K562 (cell line): ENCODE data around the gene TMEM209. TPM values are rescaled to one million over a fixed set of nuclear protein-coding genes. Genes with fewer than 3 reads are reported as not detected.

Source experiments
- ATAC-seq: fragments of 200-7000 bp; cut with Tn5 transposase; 3 replicates; pipeline ENCODE4 v1.9.1; 2020; ENCODE audit warnings: moderate library complexity
- BruUV-seq: library from RNA; stranded (reverse); fragments of 400-500 nt; replicated peaks from 2 replicates; lab custom pipeline; 2021; lab: Mats Ljungman, UMichigan
- CTCF ChIA-PET: fragments of 300-600 bp; formaldehyde crosslinking; extraction: SDS; loops from one replicate; lab custom pipeline; 2021; ENCODE audit warnings: low intra/inter-chr PET ratio; lab: Yijun Ruan, JAX
- POLR2A ChIA-PET: fragments of 300-600, 350-650 bp; sonication (Branson Sonifier 250); formaldehyde crosslinking; extraction: SDS; loops from one replicate; lab custom pipeline; 2021; ENCODE audit warnings: antibody characterized with exemption, inconsistent platforms; lab: Yijun Ruan, JAX
- DNase-seq, 4 experiments: peaks; one replicate each; pipeline versions ENCODE4 v3.0.0 to v3.0.0-alpha.2; 2011 to 2018; ENCODE audit warnings: low spot score in 3 of 4, mixed read lengths in 3 of 4; ENCODE audit errors: extremely low read depth in 1 of 4
- FAIRE-seq: peaks from 2 replicates; lab custom pipeline; 2011; peaks lifted over from hg19 to GRCh38; lab: Jason Lieb, UNC
- H2AFZ ChIP-seq: 2 replicates; pipeline ENCODE4 v1.6.0; 2011; ENCODE audit warnings: low read depth, low read length, control low read depth, inconsistent platforms
- H3K27ac ChIP-seq: fragments of 200-600 bp; 3 replicates; pipeline ENCODE4 v1.8.0; 2011; ENCODE audit warnings: low read depth, mild to moderate bottlenecking, control low read depth, inconsistent platforms, low read length, moderate library complexity, mixed read lengths; ENCODE audit errors: extremely low read depth
- H3K27me3 ChIP-seq, 2 experiments: fragments of 300-600 bp in 1 of 2; 2 replicates in 1 of 2; 3 replicates in 1 of 2; pipeline versions ENCODE4 v1.6.0 to v1.8.0; 2011; ENCODE audit warnings: inconsistent platforms in 2 of 2, low read length in 2 of 2, mild to moderate bottlenecking in 1 of 2, mixed read lengths in 1 of 2, moderate library complexity in 1 of 2; ENCODE audit not compliant: control insufficient read depth in 2 of 2, insufficient read depth in 2 of 2
- H3K36me3 ChIP-seq: fragments of 300-600 bp; 3 replicates; pipeline ENCODE4 v1.8.0; 2011; ENCODE audit warnings: mild to moderate bottlenecking, low read length, inconsistent platforms; ENCODE audit not compliant: control insufficient read depth, insufficient read depth
- H3K4me1 ChIP-seq, 2 experiments: fragments of 200-600 bp in 1 of 2; replicated peaks in 1 of 2; 2 replicates in 1 of 2; 3 replicates in 1 of 2; pipeline versions ENCODE4 v1.5.1 to v1.8.0; 2011; ENCODE audit warnings: inconsistent platforms in 2 of 2, low read length in 2 of 2, mild to moderate bottlenecking in 1 of 2, mixed read lengths in 1 of 2, moderate library complexity in 1 of 2; ENCODE audit not compliant: control insufficient read depth in 2 of 2, insufficient read depth in 2 of 2
- H3K4me2 ChIP-seq: 2 replicates; pipeline ENCODE4 v1.6.1; 2011; ENCODE audit warnings: low read length, control low read depth, inconsistent platforms, mixed read lengths; ENCODE audit not compliant: insufficient read depth
- H3K4me3 ChIP-seq: fragments of 200-600 bp; sonication (generic), shearing (Covaris generic); 2 replicates; pipeline ENCODE4 v1.5.1; 2016; ENCODE audit warnings: control low read depth, inconsistent platforms
- H3K79me2 ChIP-seq: fragments of 200-600 bp; 3 replicates; pipeline ENCODE4 v1.8.0; 2011; ENCODE audit warnings: low read length, inconsistent platforms; ENCODE audit not compliant: control insufficient read depth, insufficient read depth
- H3K9ac ChIP-seq, 2 experiments: 2 replicates each; pipeline versions ENCODE4 v1.6.0 to v1.6.1; 2011; ENCODE audit warnings: low read depth in 2 of 2, low read length in 2 of 2, control low read depth in 1 of 2, inconsistent platforms in 1 of 2, mild to moderate bottlenecking in 1 of 2, mixed read lengths in 1 of 2; ENCODE audit not compliant: insufficient read depth in 1 of 2
- H3K9me1 ChIP-seq: one replicate; pipeline ENCODE4 v1.6.0; 2011; ENCODE audit warnings: inconsistent platforms, mild to moderate bottlenecking, low read length, moderate library complexity; ENCODE audit not compliant: control insufficient read depth, insufficient read depth
- H3K9me3 ChIP-seq: replicated peaks from 2 replicates; pipeline ENCODE4 v1.5.1; 2011; ENCODE audit warnings: low read depth, low read length, inconsistent platforms; ENCODE audit not compliant: control insufficient read depth, insufficient read depth
- H4K20me1 ChIP-seq: replicated peaks from 2 replicates; pipeline ENCODE4 v1.6.1; 2011; ENCODE audit warnings: low read length, inconsistent platforms, mixed read lengths; ENCODE audit not compliant: control insufficient read depth, insufficient read depth
- CREBBP ChIP-seq: IDR thresholded peaks from one replicate; pipeline ENCODE4 v1.6.1; 2012; ENCODE audit warnings: low read depth, mild to moderate bottlenecking, control low read depth, inconsistent platforms, low read length
- DPF2 ChIP-seq: fragments of 450-650 bp; IDR thresholded peaks from 2 replicates; pipeline ENCODE4 v1.6.1; 2016
- RFX5 ChIP-seq: IDR thresholded peaks from 2 replicates; pipeline ENCODE4 v1.6.1; 2011; ENCODE audit warnings: low read depth, mild to moderate bottlenecking, improper control_type of control experiment, low read length
- TOE1 ChIP-seq, 2 experiments: fragments of 450-650 bp in 1 of 2; sonication (generic) in 1 of 2; formaldehyde crosslinking in 1 of 2; IDR thresholded peaks; 2 replicates each; pipeline versions ENCODE4 v1.7.1 to v1.8.0; 2016 to 2022; ENCODE audit warnings: borderline replicate concordance in 2 of 2, mild to moderate bottlenecking in 2 of 2, antibody characterized with exemption in 1 of 2, inconsistent platforms in 1 of 2, low read depth in 1 of 2, missing genetic modification reagents in 1 of 2, moderate library complexity in 1 of 2
- ZFX ChIP-seq: sonication (generic); formaldehyde crosslinking; IDR thresholded peaks from 2 replicates; pipeline ENCODE4 v1.8.0; 2022; ENCODE audit warnings: mild to moderate bottlenecking, missing genetic modification reagents, moderate library complexity
- ZNF263 ChIP-seq: sonication (generic); formaldehyde crosslinking; IDR thresholded peaks from 2 replicates; pipeline ENCODE4 v1.8.0; 2022; ENCODE audit warnings: mild to moderate bottlenecking, missing genetic modification reagents, borderline replicate concordance
- ZNF766 ChIP-seq: fragments of 200-800 bp; sonication (Bioruptor generic); conservative IDR thresholded peaks from 2 replicates; pipeline ENCODE4 v1.6.1; 2016; ENCODE audit warnings: missing genetic modification characterization, missing compliant biosample characterization
- WGBS: fragments of 100-300 bp; shearing (Covaris generic); methylation state at CpG from one replicate; pipeline ENCODE4 v1.1.6; 2016; ENCODE audit warnings: low coverage, mixed read lengths; ENCODE audit not compliant: insufficient coverage; ENCODE audit errors: missing lambda C conversion rate; 5-methylcytosine and 5-hydroxymethylcytosine counted together
- in situ Hi-C: fragments of 300-500 bp; cut with MboI; formaldehyde crosslinking; loops from 4 replicates; pipeline ENCODE4 v1.15.0; 2018; ENCODE audit warnings: inconsistent platforms, mixed read lengths
- intact Hi-C: fragments of 100-400 bp; cut with micrococcal nuclease; formaldehyde crosslinking; loops from 2 replicates; pipeline ENCODE4 v1.14.2; 2022
- polyA plus RNA-seq, 8 experiments: library from polyadenylated mRNA; depleted of rRNA in 4 of 8; stranded (reverse) in 5 of 8; unstranded in 3 of 8; fragments of >200 nt; fragmentation: Nextera tagmentation in 2 of 8; fragmentation: Illumina TruSeq in 1 of 8; extraction: Ambion mirVana in 2 of 8; extraction: Trizol in 1 of 8; gene quantifications; 2 replicates each; pipeline versions ENCODE4 v1.2.1 to v1.2.3, GENCODE V29; 2011 to 2014; ENCODE audit warnings: inconsistent platforms in 1 of 8, missing spikeins in 1 of 8
- total RNA-seq, 7 experiments: library from RNA; depleted of rRNA in 6 of 7; stranded (reverse); fragments of >200 nt in 6 of 7; fragmentation: Illumina TruSeq in 2 of 7; extraction: Trizol in 2 of 7; gene quantifications; 2 replicates each; pipeline versions ENCODE4 v1.2.1 to v1.2.3, GENCODE V29; 2011 to 2021; ENCODE audit warnings: low replicate concordance in 1 of 7
- TF ChIP-seq, protein P1 (sequence below): fragments of 450-650 bp; formaldehyde crosslinking; conservative IDR thresholded peaks from 2 replicates; pipeline ENCODE4 v1.4.0; 2022; ENCODE audit warnings: mild to moderate bottlenecking, missing genetic modification characterization
- TF ChIP-seq, protein P2 (sequence below), 2 experiments: IDR thresholded peaks; 2 replicates each; pipeline ENCODE4 v1.6.1; 2011; ENCODE audit warnings: borderline replicate concordance in 1 of 2, control low read depth in 1 of 2, low read depth in 1 of 2, low read length in 1 of 2, mild to moderate bottlenecking in 1 of 2, mixed read lengths in 1 of 2, moderate library complexity in 1 of 2; ENCODE audit not compliant: insufficient read depth in 1 of 2, insufficient read length in 1 of 2, poor library complexity in 1 of 2, severe bottlenecking in 1 of 2; ENCODE audit errors: extremely low read depth in 1 of 2

The TMEM209 gene
- total and polyA plus RNA-seq, 9 of the 15 experiments (the other 6 are each of a cell fraction or from before 2014, with no cell fraction given): 36.8 to 116 (median 76.6) TPM

DNA sequence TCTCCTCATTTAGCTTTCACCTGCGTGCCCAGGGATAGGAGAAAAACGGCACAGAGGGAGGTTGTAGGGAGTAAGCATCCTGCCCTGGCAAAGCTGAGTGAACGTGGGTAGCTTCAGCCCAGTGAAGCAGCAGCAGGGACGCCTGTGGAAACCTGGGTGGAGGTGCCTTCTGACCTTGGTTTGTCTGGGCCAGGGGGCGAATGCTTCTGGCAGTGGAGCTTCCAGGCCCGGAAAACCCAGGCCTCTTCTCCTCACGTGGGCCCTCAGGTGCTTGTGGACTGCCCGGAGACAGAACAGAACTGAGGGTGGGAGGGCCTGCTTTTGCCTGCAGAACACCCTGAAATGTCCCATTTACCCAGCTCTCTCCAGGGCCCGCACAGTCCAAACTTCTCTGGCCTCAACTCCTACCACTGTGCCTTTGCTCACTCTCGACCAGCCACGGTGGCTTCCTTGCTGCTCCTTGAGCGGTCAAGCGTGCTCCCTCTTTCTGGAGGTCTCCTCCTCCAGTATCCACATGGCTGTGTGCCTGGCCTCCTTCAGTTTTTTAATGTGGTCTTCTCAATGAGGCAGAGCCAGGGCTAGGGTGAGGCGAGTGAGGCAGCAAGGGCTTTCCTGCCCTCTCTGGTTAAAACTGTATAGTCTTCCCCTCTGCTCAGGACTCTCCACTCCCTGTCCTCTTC, 62.4 kb downstream of the TMEM209 start:
- no peaks in the 10 kb centered on the region for H3K27me3 ChIP-seq
- H3K4me1 ChIP-seq: peaks cover 32 to 57% of the 10 kb centered on the region in 2 experiments
- H3K27ac ChIP-seq: peak overlapping the region; percentile 66; the same call in 2 of the 3 replicates
- BruUV-seq: no TSS peak
- peaks cover 20% of the 10 kb centered on the region; the same call in 2 of the 3 replicates for H3K36me3 ChIP-seq
- in situ Hi-C loops: no loop called here
- intact Hi-C loops: no loop called here
- no peaks in the 10 kb centered on the region; the same call in 2 of the 3 replicates for H3K79me2 ChIP-seq
- WGBS: 92% methylated on average over 14 of the region's 14 CpGs
- ChIA-PET CTCF (no interaction called here), POLR2A (interaction anchor here (0.7 to 2.7 kb wide), 6 partner anchors 11 to 318 kb away, joined by 3 to 12 read pairs (median 4); partner anchors contain the start of gene TMEM209)
- H3K4me3 ChIP-seq: no peak overlapping the region
- FAIRE-seq (no peak), DNase-seq (no peak), ATAC-seq (peak; percentile 6)
- no peak overlapping the region for H2AFZ ChIP-seq
- H3K9ac ChIP-seq: peak overlapping the region; percentile 52 to 81; a peak in 3 of 4 replicates
- no peaks in the 10 kb centered on the region for H4K20me1 ChIP-seq
- H3K9me3 ChIP-seq: no peaks in the 10 kb centered on the region
- H3K9me1 ChIP-seq: no peaks in the 10 kb centered on the region
- H3K4me2 ChIP-seq: no peak overlapping the region; the same call in 1 of the 2 replicates
- TF ChIP-seq ZFX (CRISPR knock-in tag) (peak; percentile 29; the same call in 1 of the 2 replicates), ZNF263 (CRISPR knock-in tag) (peak; percentile 93), ZNF766 (CRISPR knock-in tag) (no peak), DPF2 (no peak), TOE1 (IDR thresholded peaks at IDR 0.05; ENCODE audit: borderline replicate concordance) (no peak), TOE1 (CRISPR knock-in tag; IDR thresholded peaks at IDR 0.05; ENCODE audit: borderline replicate concordance, low read depth) (no peak), CREBBP (no peak), RFX5 (no peak)
- TF ChIP-seq, protein P1, sequence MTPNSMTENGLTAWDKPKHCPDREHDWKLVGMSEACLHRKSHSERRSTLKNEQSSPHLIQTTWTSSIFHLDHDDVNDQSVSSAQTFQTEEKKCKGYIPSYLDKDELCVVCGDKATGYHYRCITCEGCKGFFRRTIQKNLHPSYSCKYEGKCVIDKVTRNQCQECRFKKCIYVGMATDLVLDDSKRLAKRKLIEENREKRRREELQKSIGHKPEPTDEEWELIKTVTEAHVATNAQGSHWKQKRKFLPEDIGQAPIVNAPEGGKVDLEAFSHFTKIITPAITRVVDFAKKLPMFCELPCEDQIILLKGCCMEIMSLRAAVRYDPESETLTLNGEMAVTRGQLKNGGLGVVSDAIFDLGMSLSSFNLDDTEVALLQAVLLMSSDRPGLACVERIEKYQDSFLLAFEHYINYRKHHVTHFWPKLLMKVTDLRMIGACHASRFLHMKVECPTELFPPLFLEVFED: no peak
- TF ChIP-seq, protein P2, sequence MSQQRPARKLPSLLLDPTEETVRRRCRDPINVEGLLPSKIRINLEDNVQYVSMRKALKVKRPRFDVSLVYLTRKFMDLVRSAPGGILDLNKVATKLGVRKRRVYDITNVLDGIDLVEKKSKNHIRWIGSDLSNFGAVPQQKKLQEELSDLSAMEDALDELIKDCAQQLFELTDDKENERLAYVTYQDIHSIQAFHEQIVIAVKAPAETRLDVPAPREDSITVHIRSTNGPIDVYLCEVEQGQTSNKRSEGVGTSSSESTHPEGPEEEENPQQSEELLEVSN (IDR thresholded peaks at IDR 0.05; ENCODE audit: borderline replicate concordance in 1 of 2, extremely low read depth in 1 of 2, insufficient read depth in 1 of 2, insufficient read length in 1 of 2, low read depth in 1 of 2, low read length in 1 of 2, poor library complexity in 1 of 2, severe bottlenecking in 1 of 2): no peak
